Measurements from ENCODE around the gene APOL1.

DNA sequence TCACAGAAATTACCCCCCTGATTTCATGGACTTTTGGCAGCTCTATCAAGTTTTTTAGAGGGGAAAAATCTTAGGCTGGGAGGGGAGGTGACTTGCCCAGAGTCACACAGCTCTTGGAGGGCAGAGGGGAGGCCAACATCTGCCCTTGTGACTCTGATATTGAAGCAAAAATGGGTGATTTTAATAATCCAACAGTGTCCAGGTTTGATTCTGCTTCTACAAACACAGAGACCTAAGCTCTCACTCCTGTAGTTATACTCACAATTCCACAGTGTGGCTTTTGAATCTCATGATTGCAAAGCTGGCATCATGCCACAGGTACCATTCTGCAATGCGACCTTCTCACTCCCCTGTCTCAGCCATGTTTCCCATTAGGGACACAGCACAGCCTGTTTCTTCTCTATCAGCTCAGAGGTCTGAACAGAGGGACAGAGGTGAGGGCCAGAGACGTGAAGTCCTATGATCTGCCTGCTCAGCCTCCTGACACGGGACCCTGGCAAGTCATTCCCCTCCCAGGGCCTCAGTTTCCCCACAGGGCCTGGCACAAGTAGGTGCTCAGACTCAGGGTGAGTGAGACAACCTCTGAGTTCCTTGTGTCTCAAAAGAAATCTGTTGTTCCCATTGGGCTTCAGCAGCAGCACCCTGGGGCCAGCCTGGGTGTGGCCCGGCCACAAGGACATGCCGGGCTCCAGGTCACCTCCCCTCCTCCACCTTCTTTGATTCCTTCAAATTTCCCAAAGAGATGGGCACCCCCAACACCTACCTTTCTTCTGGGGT, 14.4 kb upstream of the APOL1 start:
- TF ChIP-seq, protein P1, sequence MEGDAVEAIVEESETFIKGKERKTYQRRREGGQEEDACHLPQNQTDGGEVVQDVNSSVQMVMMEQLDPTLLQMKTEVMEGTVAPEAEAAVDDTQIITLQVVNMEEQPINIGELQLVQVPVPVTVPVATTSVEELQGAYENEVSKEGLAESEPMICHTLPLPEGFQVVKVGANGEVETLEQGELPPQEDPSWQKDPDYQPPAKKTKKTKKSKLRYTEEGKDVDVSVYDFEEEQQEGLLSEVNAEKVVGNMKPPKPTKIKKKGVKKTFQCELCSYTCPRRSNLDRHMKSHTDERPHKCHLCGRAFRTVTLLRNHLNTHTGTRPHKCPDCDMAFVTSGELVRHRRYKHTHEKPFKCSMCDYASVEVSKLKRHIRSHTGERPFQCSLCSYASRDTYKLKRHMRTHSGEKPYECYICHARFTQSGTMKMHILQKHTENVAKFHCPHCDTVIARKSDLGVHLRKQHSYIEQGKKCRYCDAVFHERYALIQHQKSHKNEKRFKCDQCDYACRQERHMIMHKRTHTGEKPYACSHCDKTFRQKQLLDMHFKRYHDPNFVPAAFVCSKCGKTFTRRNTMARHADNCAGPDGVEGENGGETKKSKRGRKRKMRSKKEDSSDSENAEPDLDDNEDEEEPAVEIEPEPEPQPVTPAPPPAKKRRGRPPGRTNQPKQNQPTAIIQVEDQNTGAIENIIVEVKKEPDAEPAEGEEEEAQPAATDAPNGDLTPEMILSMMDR (IDR thresholded peaks at IDR 0.05): no peak
- no peak for TF ChIP-seq POLR2A (IDR thresholded peaks at IDR 0.05)
